SH-SY5Y (cell line): Measurements from ENCODE around the gene HDHD5.

Source experiments
- GATA2 ChIP-seq: IDR thresholded peaks from 2 replicates; pipeline ENCODE4 v1.6.1; 2011; ENCODE audit warnings: mild to moderate bottlenecking, low read depth, low read length
- GATA3 ChIP-seq: IDR thresholded peaks from 2 replicates; pipeline ENCODE4 v1.6.1; 2011; ENCODE audit warnings: low read depth, mild to moderate bottlenecking, low read length, moderate library complexity

HDHD5 gene

GRCh38 chr22:17120281-17120680 lies 38.8 kb downstream of the HDHD5 start:
- TF ChIP-seq GATA3 (no peak), GATA2 (no peak)

GRCh38 chr22:17119481-17120202 lies 39.4 kb downstream of the HDHD5 start:
- no peak for TF ChIP-seq GATA3
- TF ChIP-seq GATA2 = no peak

GRCh38 chr22:17118342-17118741 lies 40.7 kb downstream of the HDHD5 start:
- TF ChIP-seq GATA2 (no peak), GATA3 (no peak)

GRCh38 chr22:17117890-17118289 lies 41.2 kb downstream of the HDHD5 start:
- TF ChIP-seq GATA2 (no peak), GATA3 (no peak)

GRCh38 chr22:17117400-17117799 lies 41.7 kb downstream of the HDHD5 start:
- TF ChIP-seq GATA3 (no peak), GATA2 (no peak)

- TF ChIP-seq GATA3 (no peak), GATA2 (no peak)
Observed at GRCh38 chr22:17116572-17117330, 42.3 kb downstream of the HDHD5 start.

- TF ChIP-seq GATA3 = no peak
- TF ChIP-seq GATA2 = no peak
Observed at GRCh38 chr22:17115945-17116565, 43.0 kb downstream of the HDHD5 start.

GRCh38 chr22:17115236-17115635 lies 43.8 kb downstream of the HDHD5 start:
- no peak for TF ChIP-seq GATA2
- no peak for TF ChIP-seq GATA3

GRCh38 chr22:17114898-17115235 lies 44.2 kb downstream of the HDHD5 start:
- TF ChIP-seq GATA2 (no peak), GATA3 (no peak)

GRCh38 chr22:17114173-17114897 lies 44.7 kb downstream of the HDHD5 start:
- TF ChIP-seq GATA3 (no peak), GATA2 (no peak)

GRCh38 chr22:17113600-17113999 lies 45.5 kb downstream of the HDHD5 start:
- TF ChIP-seq GATA3 (no peak), GATA2 (no peak)

- no peak for TF ChIP-seq GATA3
- no peak for TF ChIP-seq GATA2
Observed at GRCh38 chr22:17112491-17113042, 46.5 kb downstream of the HDHD5 start.

GRCh38 chr22:17110791-17111550 lies 48.1 kb downstream of the HDHD5 start:
- no peak for TF ChIP-seq GATA3
- TF ChIP-seq GATA2 = no peak

GRCh38 chr22:17109976-17110375 lies 49.1 kb downstream of the HDHD5 start:
- TF ChIP-seq GATA3 (no peak), GATA2 (no peak)
